ENCODE measurements around the gene PTH1R.

GRCh38 chr3:46884929-46885328 lies 7.4 kb downstream of the PTH1R start:
- no peak for TF ChIP-seq CTCF (IDR thresholded peaks at IDR 0.05)
- no peak for TF ChIP-seq POLR2A (IDR thresholded peaks at IDR 0.05)
- no peak for TF ChIP-seq EP300 (IDR thresholded peaks at IDR 0.05)

Data from suprapubic skin (tissue), 3 donors.